ENCODE measurements around the gene GRB10.

DNA sequence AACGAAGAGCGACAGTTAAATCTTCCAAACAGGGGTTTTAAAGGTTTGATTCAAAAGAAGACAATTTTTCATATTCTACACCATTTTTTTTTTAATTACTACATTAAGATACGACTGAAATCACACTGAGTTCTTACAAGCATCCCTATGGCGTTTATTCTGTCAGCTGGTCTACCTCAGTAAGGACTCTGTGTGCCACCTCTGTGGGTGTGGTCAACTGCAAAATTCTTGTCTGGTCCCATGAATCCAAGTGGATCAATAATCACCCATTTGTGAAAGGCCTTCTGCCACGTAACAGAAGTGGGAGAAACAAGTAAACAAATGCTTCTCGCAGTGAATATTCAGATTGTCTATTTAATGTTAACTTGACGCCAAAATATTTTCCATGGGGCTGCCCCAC, 104.1 kb downstream of the GRB10 start:
- TF ChIP-seq, protein P1, sequence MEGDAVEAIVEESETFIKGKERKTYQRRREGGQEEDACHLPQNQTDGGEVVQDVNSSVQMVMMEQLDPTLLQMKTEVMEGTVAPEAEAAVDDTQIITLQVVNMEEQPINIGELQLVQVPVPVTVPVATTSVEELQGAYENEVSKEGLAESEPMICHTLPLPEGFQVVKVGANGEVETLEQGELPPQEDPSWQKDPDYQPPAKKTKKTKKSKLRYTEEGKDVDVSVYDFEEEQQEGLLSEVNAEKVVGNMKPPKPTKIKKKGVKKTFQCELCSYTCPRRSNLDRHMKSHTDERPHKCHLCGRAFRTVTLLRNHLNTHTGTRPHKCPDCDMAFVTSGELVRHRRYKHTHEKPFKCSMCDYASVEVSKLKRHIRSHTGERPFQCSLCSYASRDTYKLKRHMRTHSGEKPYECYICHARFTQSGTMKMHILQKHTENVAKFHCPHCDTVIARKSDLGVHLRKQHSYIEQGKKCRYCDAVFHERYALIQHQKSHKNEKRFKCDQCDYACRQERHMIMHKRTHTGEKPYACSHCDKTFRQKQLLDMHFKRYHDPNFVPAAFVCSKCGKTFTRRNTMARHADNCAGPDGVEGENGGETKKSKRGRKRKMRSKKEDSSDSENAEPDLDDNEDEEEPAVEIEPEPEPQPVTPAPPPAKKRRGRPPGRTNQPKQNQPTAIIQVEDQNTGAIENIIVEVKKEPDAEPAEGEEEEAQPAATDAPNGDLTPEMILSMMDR (IDR thresholded peaks at IDR 0.05) = no peak
- TF ChIP-seq POLR2A (IDR thresholded peaks at IDR 0.05) (no peak), POLR2AphosphoS5 (IDR thresholded peaks at IDR 0.05; ENCODE audit: insufficient read depth in 1 of 2, low read depth in 1 of 2) (no peak)
